ENCODE results near the gene NYAP1.

The NYAP1 gene

GRCh38 chr7:100481466-100481865 is 2.3 kb upstream of the NYAP1 start:
- H3K4me1 ChIP-seq: peaks cover 14% of the 10 kb centered on the region
- DNase-seq (ENCODE audit: low spot score in 2 of 2): no peak

GRCh38 chr7:100482728-100483089 is 1.0 kb upstream of the NYAP1 start:
- peaks cover 8% of the 10 kb centered on the region for H3K4me1 ChIP-seq
- no peaks in the 10 kb centered on the region for H3K9me3 ChIP-seq
- no peaks in the 10 kb centered on the region for H3K27me3 ChIP-seq (ENCODE audit: low read depth)
- no peaks in the 10 kb centered on the region for H3K36me3 ChIP-seq (replicated peaks)
- in situ Hi-C loops (cut with MboI; ENCODE audit: low sequenced_read_pairs): no loop called here
- no peak for DNase-seq (ENCODE audit: low spot score in 2 of 2)
- peak overlapping the region; percentile 43 for H3K4me3 ChIP-seq

More at GRCh38 chr7:100481466-100481865, 2.3 kb upstream of the NYAP1 start:
- H3K9me3 ChIP-seq: no peaks in the 10 kb centered on the region
- no peaks in the 10 kb centered on the region; the same call in 1 of the 2 replicates for H3K36me3 ChIP-seq (replicated peaks)
- no peaks in the 10 kb centered on the region for H3K27me3 ChIP-seq (ENCODE audit: low read depth)
- H3K4me3 ChIP-seq: no peak overlapping the region
- in situ Hi-C loops (cut with MboI; ENCODE audit: low sequenced_read_pairs): no loop called here

GRCh38 chr7:100483090-100483721 is 521 bp upstream of the NYAP1 start:
- no peaks in the 10 kb centered on the region for H3K9me3 ChIP-seq
- peaks cover 8% of the 10 kb centered on the region for H3K4me1 ChIP-seq
- in situ Hi-C loops (cut with MboI; ENCODE audit: low sequenced_read_pairs): no loop called here
- H3K36me3 ChIP-seq (replicated peaks): no peaks in the 10 kb centered on the region
- H3K4me3 ChIP-seq: peak overlapping the region; percentile 43
- DNase-seq (ENCODE audit: low spot score in 2 of 2): peak; percentile 34 to 84
- H3K27me3 ChIP-seq (ENCODE audit: low read depth): no peaks in the 10 kb centered on the region

GRCh38 chr7:100484673-100485045 is 932 bp downstream of the NYAP1 start:
- H3K4me3 ChIP-seq: peak overlapping the region; percentile 40

GRCh38 chr7:100485471-100485876 is 1.7 kb downstream of the NYAP1 start:
- in situ Hi-C loops (cut with MboI; ENCODE audit: low sequenced_read_pairs): no loop called here
- H3K4me3 ChIP-seq: no peak overlapping the region
- no peak for DNase-seq (ENCODE audit: low spot score in 2 of 2)
- H3K9me3 ChIP-seq: no peaks in the 10 kb centered on the region
- no peaks in the 10 kb centered on the region for H3K36me3 ChIP-seq (replicated peaks)
- no peaks in the 10 kb centered on the region for H3K27me3 ChIP-seq (ENCODE audit: low read depth)
- peaks cover 4% of the 10 kb centered on the region; the same call in 1 of the 2 replicates for H3K4me1 ChIP-seq

More at GRCh38 chr7:100484673-100485045, 932 bp downstream of the NYAP1 start:
- Histone ChIP-seq H3K9me3 (no peaks in the 10 kb centered on the region), H3K27me3 (ENCODE audit: low read depth) (no peaks in the 10 kb centered on the region), H3K36me3 (replicated peaks) (no peaks in the 10 kb centered on the region), H3K4me1 (peaks cover 4% of the 10 kb centered on the region; the same call in 1 of the 2 replicates)
- DNase-seq (ENCODE audit: low spot score in 2 of 2): no peak
- in situ Hi-C loops (cut with MboI; ENCODE audit: low sequenced_read_pairs): no loop called here

- no peak for DNase-seq (ENCODE audit: low spot score in 2 of 2)
- no peaks in the 10 kb centered on the region for H3K36me3 ChIP-seq (replicated peaks)
- no peaks in the 10 kb centered on the region for H3K27me3 ChIP-seq (ENCODE audit: low read depth)
- in situ Hi-C loops (cut with MboI; ENCODE audit: low sequenced_read_pairs): no loop called here
- H3K9me3 ChIP-seq: no peaks in the 10 kb centered on the region
- H3K4me1 ChIP-seq: peaks cover 4% of the 10 kb centered on the region; the same call in 1 of the 2 replicates
- H3K4me3 ChIP-seq: no peak overlapping the region
Observed at GRCh38 chr7:100486111-100486636, 2.4 kb downstream of the NYAP1 start.

GRCh38 chr7:100486753-100487446 is 3.2 kb downstream of the NYAP1 start:
- Histone ChIP-seq H3K9me3 (no peaks in the 10 kb centered on the region), H3K4me1 (peaks cover 4% of the 10 kb centered on the region; the same call in 1 of the 2 replicates), H3K27me3 (ENCODE audit: low read depth) (no peaks in the 10 kb centered on the region), H3K4me3 (no peak overlapping the region), H3K36me3 (replicated peaks) (no peaks in the 10 kb centered on the region)
- in situ Hi-C loops (cut with MboI; ENCODE audit: low sequenced_read_pairs): no loop called here
- DNase-seq (ENCODE audit: low spot score in 2 of 2): peak; percentile 45 to 62

GRCh38 chr7:100488333-100489095 is 4.8 kb downstream of the NYAP1 start:
- no peak for DNase-seq (ENCODE audit: low spot score in 2 of 2)
- no peaks in the 10 kb centered on the region for H3K36me3 ChIP-seq (replicated peaks)
- H3K4me3 ChIP-seq: no peak overlapping the region
- peaks cover 4% of the 10 kb centered on the region; the same call in 1 of the 2 replicates for H3K4me1 ChIP-seq
- H3K27me3 ChIP-seq (ENCODE audit: low read depth): 0 out of 2 replicates have a peak, but pooled peaks cover 3% of the 10 kb centered on the region
- in situ Hi-C loops (cut with MboI; ENCODE audit: low sequenced_read_pairs): no loop called here
- H3K9me3 ChIP-seq: no peaks in the 10 kb centered on the region

- no peaks in the 10 kb centered on the region for H3K36me3 ChIP-seq (replicated peaks)
- DNase-seq (ENCODE audit: low spot score in 2 of 2): no peak
- no peaks in the 10 kb centered on the region for H3K9me3 ChIP-seq
- no peak overlapping the region for H3K4me3 ChIP-seq
- in situ Hi-C loops (cut with MboI; ENCODE audit: low sequenced_read_pairs): no loop called here
- H3K27me3 ChIP-seq (ENCODE audit: low read depth): 0 out of 2 replicates have a peak, but pooled peaks cover 3% of the 10 kb centered on the region
- H3K4me1 ChIP-seq: peaks cover 4% of the 10 kb centered on the region; the same call in 1 of the 2 replicates
Observed at GRCh38 chr7:100489121-100489520, 5.4 kb downstream of the NYAP1 start.

- no peaks in the 10 kb centered on the region for H3K9me3 ChIP-seq
- DNase-seq (ENCODE audit: low spot score in 2 of 2): peak; percentile 90 to 94
- in situ Hi-C loops (cut with MboI; ENCODE audit: low sequenced_read_pairs): no loop called here
- H3K27me3 ChIP-seq (ENCODE audit: low read depth): 0 out of 2 replicates have a peak, but pooled peaks cover 3% of the 10 kb centered on the region
- H3K4me3 ChIP-seq: no peak overlapping the region
- no peaks in the 10 kb centered on the region for H3K36me3 ChIP-seq (replicated peaks)
- no peaks in the 10 kb centered on the region for H3K4me1 ChIP-seq
Observed at GRCh38 chr7:100489824-100490223, 6.1 kb downstream of the NYAP1 start.

GRCh38 chr7:100490483-100491191 is 6.9 kb downstream of the NYAP1 start:
- in situ Hi-C loops (cut with MboI; ENCODE audit: low sequenced_read_pairs): no loop called here
- Histone ChIP-seq H3K4me3 (no peak overlapping the region), H3K27me3 (ENCODE audit: low read depth) (0 out of 2 replicates have a peak, but pooled peaks cover 3% of the 10 kb centered on the region), H3K36me3 (replicated peaks) (no peaks in the 10 kb centered on the region), H3K4me1 (no peaks in the 10 kb centered on the region), H3K9me3 (no peaks in the 10 kb centered on the region)
- DNase-seq (ENCODE audit: low spot score in 2 of 2): no peak

- Histone ChIP-seq H3K4me3 (no peak overlapping the region), H3K9me3 (no peaks in the 10 kb centered on the region), H3K27me3 (ENCODE audit: low read depth) (0 out of 2 replicates have a peak, but pooled peaks cover 3% of the 10 kb centered on the region), H3K36me3 (replicated peaks) (no peaks in the 10 kb centered on the region), H3K4me1 (no peaks in the 10 kb centered on the region)
- in situ Hi-C loops (cut with MboI; ENCODE audit: low sequenced_read_pairs): no loop called here
- no peak for DNase-seq (ENCODE audit: low spot score in 2 of 2)
Observed at GRCh38 chr7:100491192-100491578, 7.5 kb downstream of the NYAP1 start.
